ENCODE measurements around the gene SMPD2.

GRCh38 chr6:109461733-109462526, 21.4 kb downstream of the SMPD2 start:
- TF ChIP-seq POLR2AphosphoS5 (IDR thresholded peaks at IDR 0.05) (no peak), CTCF (IDR thresholded peaks at IDR 0.05) (no peak), POLR2A (IDR thresholded peaks at IDR 0.05) (no peak), EP300 (IDR thresholded peaks at IDR 0.05) (no peak)

Data from upper lobe of left lung (tissue), 4 donors.